Activated T-cell treated with anti-CD3 and anti-CD28 coated beads, Interleukin-2, amount 50 U/mL, for 1 hour (primary cell): ENCODE results near the gene AGBL1.

Experiments used
- DNase-seq: peaks from one replicate; pipeline ENCODE4 v3.0.0-alpha.2; 2020

AGBL1 gene

DNA sequence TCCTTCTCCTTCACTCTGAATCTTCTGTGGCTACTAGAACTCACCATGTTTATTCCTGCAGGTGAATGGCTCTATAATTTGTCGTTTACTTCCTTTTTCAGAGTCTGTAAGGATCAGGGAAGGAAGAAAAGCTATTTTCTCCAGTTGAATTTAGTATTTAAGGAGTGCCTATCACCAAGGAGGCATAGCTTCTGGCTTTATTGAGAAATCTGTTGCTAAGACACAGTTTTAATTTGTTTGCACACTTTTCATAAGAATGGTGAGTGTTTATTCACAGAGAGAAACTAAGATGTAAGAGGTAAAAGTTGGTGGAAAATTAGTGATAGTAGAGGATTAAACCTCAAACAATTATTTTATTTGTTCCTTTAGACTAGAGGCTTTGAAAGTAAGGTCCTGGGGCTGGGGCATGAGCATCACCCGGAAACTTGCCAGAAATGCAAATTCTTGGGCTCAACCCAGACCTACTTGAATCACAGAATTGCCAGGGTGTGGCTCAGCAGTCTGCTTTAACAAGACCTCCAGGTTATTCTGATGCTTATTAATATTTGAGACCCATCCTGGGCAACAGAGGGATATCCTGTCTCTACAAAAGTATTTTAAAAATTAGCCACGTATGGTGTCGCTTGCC is 461.3 kb downstream of the AGBL1 start:
- DNase-seq, result no peak

DNA sequence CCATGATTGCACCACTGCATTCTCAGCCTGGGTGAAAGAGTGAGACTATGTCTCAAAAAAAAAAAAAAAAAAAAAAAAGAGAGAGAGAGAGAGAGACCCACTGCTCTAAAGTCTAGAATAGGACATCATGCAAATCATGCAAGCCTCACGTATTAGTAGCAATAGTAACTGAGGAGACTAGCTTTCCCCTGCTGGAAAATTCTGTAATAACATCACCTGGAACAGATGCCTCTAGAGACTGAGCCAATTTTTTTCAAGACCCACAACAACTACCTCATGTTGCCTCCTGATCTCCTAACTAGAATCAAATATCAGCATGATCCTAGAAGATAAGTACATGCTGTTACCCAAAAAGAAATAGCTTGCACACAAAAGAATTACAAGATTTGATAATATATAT is 461.9 kb downstream of the AGBL1 start:
- DNase-seq, result no peak

DNA sequence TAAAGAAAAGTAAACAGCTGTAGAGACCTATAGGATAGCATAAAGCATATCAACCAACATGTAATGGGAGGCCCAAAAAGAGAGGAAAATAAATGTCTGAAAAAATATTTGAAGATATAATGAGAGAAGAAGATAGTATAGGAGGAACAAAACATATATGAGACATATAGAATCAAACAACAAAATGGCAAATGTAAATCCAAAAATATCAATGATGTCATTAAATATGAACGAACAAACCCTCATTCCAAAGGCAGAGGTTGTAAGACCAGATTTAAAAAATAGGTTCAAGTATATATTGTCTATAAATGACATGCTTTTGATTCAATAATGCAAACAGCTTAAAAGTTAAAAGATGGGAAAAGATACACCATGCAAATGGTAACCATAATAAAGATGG is 470.4 kb downstream of the AGBL1 start:
- no peak for DNase-seq

DNA sequence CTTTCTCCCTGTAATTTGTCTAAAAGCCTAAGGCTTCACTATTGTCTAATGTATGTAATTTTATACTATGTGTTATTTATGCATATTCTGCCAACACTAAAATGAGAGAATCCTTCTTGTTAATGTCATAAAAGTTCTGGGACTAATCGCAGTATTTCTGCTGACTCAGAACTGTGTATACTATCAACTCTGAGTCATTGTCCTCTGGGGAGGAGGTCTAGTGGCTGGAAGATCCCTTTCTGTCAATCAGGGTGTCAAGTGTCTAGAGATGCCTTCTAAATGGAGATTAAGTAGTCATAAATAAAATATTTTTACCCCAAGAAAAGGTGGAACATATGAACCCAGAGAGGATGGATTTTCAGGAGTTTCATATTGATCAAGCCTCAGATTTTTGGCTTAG is 473.4 kb downstream of the AGBL1 start:
- no peak for DNase-seq

DNA sequence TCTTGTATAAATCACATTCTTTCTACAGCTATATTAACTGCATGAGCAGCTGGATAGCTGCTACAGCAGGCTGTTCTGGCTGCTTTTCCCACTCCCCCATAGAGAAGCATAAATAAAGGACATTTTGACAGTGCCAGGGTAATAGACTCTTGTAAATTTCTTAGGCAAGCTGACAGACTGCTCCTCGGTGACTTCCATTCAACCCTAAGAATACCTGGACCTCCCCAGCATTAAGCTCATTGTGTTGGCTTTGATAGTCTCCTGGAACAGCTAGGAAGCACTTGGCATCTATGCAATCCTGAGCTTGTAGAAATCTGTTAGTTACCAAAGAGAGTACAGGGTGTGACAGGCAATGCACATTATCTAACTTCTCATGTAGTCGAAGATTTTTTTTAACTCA is 475.4 kb downstream of the AGBL1 start:
- no peak for DNase-seq

DNA sequence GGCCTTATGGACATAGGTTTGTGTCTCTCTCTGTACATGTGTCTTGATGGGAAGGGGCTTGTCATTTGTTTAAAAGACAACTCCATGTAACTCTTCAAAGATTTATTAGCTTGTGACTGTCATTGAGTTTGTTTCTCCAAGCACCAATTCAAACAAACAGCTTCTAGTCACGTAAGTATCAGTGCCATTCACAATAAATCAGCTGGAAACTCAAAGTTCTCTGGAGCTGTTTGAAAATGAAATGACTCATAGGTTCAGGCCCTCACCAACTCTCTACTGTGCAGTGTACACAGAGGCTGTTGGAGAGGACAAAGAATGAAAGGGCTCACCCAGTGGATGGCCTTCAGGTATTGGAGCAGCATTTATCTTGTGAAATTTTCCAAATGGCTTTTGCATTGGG is 476.3 kb downstream of the AGBL1 start:
- no peak for DNase-seq

DNA sequence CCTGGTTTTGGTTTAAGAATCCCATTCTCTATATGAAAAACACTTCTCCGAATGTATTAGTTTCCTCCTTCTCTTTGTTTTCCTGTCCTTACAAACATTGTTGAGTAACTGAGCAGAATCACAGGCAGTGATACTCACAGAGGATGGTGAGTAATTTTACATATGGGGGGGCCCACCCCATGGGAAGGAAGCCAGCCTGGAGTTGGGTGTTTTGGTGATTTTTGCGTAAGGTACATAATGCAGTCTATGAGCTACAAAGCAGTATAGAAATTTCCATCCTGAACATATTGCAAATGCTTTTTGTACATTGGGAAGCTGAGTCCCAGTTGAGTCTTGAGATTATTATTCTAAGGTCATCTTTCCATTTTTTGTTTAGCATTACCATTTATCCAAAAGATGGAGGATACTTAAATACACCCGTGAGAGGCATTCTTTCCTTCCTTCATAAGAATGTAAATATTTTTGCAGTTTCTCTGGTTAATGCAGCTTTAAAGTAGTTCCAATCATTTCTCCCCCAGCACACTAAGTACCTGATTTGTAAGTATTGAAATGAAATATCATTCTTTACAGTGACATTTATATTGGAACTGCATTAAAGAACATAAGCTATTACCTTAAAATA is 476.8 kb downstream of the AGBL1 start:
- DNase-seq, result no peak

DNA sequence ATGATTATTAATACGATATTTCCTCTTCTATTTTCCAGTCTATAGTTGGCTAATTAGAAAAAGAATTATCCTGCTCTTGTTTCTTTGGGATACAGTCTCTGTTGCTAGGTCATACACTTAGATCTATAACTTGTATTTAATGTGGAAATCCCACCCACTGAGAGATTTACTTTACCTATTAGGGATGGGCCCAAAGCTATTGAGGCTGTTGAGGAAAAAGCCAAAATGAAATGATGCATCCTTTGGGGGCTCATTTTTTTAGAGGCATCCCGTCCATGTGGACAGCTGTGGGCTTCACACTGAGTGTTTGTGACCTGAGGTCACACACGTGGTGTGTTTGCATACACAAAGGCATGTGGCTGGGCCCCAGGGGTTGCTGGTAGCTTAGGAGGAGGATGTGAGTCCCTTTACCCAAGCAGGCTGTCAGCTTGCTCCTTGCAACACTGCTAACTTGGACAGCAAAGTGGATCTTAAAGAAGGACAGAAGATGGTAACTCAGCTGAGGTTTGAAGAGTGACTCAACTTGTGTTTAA is 477.4 kb downstream of the AGBL1 start:
- DNase-seq, result no peak

DNA sequence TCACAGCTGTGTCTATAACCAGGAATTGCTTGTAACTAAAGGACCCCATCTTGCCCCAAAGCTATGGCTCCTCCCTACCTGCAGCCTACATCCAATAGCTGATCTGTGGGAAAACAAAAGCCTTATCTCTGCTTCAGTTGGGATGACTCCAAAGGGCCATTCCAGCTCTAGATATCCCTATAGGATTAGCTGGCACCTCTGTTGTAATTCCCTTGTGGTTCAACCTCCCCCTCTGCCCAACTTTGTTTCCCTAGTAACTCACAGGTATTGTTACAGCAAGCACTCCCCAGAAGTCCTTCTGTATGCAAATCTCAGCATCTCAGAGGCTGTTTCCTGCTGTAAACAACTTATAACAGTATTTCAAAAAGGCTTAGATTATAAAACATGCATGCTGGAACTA is 478.6 kb downstream of the AGBL1 start:
- no peak for DNase-seq

DNA sequence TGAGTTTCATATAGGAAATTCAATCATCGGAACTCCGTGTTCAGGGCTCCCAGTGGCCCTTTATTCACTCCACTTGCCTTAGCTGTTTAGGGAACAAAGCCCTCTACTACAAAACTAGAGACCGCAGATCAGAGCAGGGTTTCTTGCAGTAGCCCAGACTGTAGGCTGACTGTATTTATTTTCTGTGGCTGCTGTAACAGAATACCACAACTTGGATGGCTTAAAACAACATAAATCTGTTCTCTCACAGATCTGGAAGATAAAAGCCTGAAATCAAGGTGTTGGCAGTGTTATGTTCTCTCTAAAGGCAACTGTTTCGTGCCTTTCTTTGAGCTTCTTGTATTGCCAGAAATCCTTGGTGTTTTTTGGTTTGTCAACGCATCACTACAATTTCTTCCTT is 479.0 kb downstream of the AGBL1 start:
- DNase-seq, result no peak

DNA sequence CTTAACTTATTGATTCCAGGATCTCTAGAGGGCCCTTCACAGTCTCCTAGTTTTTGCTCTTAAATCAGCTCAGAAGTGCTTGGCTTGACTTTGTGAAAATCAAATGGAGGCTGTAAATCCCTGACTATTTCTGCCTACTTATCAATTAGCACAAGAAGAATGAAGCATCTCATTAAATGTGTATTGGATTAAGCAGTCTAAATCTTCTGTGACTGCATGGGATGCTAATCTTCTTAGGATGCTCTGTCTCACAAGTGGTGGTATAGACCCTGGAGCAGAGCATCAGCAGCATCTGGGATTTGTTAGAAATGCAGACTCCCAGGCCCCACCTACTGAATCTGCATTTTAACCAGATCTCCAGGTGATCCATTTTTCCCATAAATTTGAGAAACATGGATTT is 488.7 kb downstream of the AGBL1 start:
- DNase-seq, result no peak

DNA sequence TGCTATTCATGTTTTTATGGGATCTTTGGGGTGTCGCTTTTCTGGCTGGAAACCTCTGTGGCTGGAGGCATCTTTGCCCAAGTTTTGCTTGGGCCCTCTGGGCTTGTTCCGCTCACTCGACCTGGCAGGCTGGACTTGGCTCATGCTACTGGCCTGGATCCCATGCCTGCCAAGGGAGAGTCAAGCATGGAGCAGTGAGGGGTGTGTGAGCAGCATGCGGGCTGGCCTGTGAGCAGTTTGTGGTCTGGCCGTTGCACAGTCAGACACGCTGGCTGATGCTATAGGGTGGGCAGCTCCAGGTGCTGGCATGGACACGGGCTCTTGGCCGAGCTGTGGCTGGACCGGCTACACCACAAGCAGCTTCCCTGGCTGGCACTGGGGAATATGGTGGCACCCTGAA is 491.1 kb downstream of the AGBL1 start:
- no peak for DNase-seq

DNA sequence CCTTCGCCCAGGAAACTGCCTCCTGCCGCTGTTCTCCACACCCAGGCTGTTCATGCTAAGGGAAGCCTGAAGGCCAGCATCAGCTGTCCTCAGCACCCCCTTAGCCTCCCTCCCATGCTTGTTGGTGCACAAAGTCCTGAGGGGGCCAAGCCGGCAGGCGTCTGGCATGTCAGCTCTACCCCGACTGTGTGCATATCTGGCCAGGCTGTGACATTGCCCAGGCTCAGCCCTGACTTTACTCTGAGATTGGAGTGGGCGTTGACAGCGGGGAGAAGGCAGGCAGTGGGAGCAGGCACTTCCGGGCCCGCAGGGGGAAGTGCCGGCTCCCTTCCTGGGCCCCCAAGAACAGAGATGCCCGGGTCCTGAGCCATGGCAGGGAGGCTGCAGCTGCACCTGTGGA is 492.2 kb downstream of the AGBL1 start:
- DNase-seq, result no peak

DNA sequence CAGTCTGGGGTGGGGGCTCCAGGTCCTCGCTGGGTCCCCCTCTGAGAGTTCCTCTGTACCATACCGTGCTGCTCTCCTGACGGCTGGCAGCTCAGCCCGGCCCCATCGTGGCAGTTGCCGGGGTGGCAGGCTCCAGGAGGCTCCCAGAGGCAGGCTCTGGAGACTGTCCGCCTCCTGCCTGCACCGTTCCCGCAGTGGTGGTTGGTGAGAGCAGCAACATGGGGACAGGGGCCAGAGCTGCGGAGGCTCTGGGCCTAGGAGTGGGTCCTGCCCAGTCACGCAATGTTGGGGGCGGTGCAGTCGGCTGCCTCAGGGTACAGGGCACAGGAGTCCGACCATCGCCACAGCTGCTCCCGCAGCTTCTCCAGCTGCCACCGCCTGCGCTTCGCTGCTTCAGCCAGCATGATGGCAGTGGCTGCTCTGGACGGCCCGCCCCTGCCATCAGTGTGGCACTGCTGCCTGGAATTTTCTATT is 492.7 kb downstream of the AGBL1 start:
- DNase-seq, result no peak

DNA sequence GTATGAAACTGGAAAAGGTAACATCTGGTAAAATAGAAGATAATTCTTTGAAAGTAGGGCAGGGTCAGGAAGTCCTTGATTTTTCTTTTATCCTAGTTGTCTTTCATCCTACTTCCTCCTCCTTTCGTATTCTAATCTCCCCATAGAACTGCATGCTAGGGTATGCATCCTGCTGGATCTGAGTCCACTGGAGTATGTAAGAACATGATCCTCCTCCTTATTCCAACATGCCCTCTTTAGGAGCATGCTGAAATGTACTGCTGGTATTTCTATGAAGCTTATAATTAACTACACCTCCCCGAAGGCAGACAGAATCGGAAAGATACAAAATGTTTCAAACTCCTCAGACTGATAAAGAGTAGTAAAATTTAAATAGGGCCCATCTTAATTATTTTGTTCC is 493.8 kb downstream of the AGBL1 start:
- no peak for DNase-seq

DNA sequence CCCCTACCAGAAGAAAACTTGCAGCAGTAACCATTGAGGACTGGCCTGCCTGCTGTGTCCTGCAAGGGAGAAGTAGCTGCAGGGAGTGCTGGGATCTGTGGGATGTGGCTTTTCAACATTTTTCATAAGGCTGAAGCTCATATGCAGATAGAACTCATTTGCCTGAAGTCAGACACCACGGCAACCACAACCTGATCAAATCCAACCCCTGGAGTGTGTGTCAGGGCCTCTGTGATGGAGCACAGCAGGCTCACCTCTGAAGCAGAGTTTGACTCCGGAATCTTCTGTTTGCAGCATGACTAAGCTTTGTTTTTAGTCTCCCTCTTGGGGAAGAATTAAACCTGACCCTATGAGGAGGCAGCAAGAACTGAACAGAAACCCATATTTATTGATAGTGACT is 508.7 kb downstream of the AGBL1 start:
- DNase-seq, result no peak

DNA sequence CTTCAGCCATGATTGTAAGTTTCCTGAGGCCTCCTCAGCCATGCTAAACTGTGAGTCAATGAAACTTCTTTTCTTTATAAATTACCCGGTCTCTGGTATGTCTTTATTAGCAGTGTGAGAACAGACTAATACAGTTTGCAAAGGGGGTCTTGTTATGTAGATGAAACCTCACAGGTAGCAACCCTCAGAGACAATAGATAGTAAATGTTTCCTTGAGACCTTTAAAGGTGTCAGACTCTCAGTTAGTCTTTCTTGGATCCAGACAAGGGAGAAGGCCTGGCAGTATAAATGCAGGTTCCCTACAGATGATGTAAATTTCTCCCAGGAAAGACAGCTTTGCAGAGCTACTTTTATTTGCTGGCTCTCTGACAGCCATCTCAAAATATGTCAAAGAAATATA is 510.8 kb downstream of the AGBL1 start:
- DNase-seq, result no peak

DNA sequence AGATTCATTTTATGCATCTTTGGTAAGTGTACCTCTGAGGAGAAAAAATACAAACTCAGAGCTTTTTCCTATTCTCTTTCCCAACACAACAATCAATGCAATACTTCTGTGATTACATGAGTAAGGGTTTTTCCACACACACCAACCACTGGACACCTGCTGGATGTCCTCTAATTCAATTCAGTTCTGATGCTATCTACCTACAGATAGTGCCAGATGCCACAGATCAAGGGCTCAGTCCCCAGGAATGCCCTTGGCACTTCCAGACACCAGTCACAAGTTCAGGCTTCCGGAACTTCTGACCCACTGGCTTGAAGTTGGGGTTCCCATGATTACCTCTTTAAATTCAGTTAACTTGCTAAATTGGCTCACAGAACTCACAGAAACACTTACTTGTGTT is 511.5 kb downstream of the AGBL1 start:
- DNase-seq, result no peak

DNA sequence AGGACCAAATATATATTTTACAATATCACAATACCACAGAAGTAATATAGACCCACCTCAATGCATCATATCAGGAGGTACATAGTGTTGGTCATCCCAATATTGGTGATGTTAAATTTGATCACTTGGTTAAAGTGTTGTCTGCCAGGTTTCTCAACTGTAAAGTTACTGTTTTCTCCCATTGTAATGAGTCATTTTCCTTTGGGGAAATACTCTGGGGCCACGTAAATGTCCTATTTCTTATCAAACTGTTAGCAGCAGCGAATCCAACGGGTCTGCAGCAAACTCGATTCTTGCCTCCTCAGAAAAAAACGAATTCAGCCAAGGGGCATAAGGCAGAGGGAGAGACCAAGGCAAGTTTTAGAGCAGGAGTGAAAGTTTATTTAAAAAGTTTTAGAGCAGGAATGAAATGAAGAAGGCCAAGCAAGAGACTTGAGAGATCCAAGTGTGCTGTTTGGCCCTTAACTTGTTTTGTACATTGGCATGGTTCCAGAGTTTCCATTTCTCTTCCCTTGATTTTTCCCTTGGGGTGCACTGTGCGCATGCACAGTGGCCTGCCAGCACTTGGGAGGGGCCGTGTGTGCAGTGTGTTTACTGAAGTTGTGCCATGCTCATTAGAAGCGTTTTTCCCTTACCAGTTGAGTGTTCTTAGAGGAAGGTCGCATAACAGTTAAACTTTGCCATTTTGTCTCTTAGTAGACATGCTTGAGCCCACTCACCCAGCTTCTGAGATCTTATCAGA is 512.5 kb downstream of the AGBL1 start:
- no peak for DNase-seq

DNA sequence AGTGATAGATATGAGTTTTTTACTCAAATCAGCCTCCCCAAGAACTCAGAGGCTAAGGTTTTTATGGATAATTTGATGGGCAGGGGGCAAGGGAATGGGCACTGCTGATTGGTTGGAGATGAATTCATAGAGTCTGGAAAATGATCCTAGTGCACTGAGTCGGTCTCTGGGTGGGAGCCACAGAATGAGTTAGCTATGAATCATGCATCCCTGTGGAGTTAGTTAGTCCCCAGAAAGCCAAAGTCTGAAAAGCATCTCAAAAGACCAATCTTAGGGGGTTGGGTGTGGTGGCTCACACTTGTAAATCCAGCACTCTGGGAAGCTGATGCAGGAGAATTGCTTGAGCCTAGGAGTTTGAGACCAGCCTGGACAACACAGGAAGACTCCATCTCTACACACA is 516.1 kb downstream of the AGBL1 start:
- DNase-seq, result no peak

DNA sequence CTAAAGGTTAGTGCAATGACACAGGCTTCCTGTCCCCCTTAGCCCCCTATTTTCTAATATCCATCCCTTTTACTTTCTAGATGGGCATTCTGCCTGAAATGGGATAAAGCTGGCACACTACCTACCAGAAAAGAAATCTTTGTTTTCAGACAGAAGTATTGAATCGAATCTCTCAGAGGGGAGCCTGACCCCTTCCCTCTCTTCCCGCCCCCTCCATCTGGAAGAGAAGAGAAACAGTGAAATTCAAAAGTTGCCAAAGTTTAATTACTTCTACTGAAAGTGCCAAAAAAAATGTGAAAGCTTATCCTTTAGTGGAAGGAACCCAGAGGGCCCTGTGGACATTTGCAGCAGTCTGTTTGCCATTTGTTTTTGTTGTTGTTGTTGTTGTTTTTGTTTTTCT is 523.8 kb downstream of the AGBL1 start:
- no peak for DNase-seq

DNA sequence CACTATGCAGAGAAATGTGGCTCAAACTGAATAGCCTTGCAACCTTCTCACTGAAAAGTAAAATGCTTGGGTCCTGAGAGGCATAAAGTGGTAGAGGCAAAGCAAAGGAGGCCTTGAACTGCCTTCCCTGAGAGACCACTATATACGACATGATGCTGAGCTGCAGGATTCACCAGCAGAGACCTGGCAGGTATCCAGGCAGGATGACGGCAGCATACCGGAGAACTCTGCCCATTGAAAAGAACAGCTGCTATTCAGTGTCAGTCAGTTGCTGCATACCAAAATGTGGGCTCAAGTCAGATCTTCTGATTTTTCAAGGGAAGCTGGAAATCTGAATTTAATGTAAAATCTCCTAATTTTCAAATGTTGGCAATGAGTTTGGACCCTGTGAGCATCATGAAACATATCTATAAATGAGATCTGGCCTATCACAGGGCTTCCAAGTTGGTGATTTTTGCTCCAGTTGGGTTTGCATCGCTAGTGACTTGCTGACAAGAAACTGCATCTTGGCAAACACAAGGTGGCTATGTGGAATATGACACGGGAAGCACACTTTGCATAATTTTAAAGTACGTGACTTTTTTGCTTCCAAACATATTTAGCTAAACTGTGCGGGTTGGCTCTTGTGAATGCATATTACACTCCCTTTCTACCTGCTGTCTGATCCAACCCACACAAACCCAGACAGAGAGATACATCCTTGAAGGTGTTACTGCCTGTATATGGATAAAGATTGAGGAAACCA is 529.0 kb downstream of the AGBL1 start:
- DNase-seq, result no peak

DNA sequence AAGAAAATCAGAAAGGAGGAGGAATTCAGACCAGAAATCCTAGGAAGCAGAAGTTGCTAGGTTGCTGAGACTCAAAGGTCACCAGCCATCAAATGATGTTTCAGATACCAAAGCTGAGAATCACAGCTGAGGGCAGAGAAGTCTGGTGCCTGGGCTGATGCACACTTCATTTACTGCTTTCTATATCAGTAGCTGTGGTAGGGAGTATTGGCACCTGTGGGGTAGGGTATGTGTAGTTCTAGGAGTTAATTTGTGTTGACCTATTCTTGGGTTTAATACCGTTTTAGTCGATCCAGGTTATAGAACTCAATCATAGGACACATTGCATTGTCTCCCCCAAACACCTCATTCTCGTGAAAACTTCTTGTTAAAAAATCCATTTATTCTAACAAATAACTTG is 529.6 kb downstream of the AGBL1 start:
- no peak for DNase-seq

DNA sequence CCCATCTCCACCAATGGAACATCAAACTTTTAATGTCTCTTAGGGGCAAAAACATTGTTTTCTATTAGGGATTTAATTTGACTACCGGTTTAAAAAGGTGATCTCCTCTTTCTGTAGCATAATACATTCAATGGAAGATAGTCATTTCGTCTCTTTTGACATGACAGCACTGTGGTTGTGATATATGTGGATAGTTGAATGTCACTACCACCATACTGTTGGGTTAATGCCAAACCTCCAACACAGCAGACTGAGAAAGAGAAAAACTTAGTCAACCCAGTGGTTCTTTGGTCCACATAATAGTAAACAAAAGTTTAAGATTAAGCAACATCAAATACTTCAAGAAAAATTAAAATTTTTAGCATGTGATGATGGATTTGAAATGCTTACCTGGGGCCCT is 530.4 kb downstream of the AGBL1 start:
- DNase-seq, result no peak
